Endodermal cell (in vitro differentiated cells): Measurements from ENCODE around the gene NT5C1A. TPM values are rescaled to one million over a fixed set of nuclear protein-coding genes. Genes with fewer than 3 reads are reported as not detected.

ENCODE experiments used
- DNase-seq: peaks from one replicate; pipeline ENCODE4 v3.0.0-alpha.2; 2017
- H3K27ac ChIP-seq: 2 replicates; pipeline ENCODE4 v1.5.1; 2013; ENCODE audit warnings: mild to moderate bottlenecking, low read depth, low read length, moderate library complexity
- H3K27me3 ChIP-seq: 2 replicates; pipeline ENCODE4 v1.6.1; 2013; ENCODE audit warnings: mild to moderate bottlenecking, low read length, moderate library complexity; ENCODE audit not compliant: insufficient read depth, control insufficient read depth, poor library complexity, severe bottlenecking
- H3K36me3 ChIP-seq: 2 replicates; pipeline ENCODE4 v1.7.0; 2013; ENCODE audit warnings: mild to moderate bottlenecking, low read length, moderate library complexity; ENCODE audit not compliant: control insufficient read depth, insufficient read depth
- H3K4me1 ChIP-seq: one replicate; pipeline ENCODE4 v1.7.0; 2013; ENCODE audit warnings: low read length; ENCODE audit not compliant: control insufficient read depth, insufficient read depth
- H3K4me3 ChIP-seq: 2 replicates; pipeline ENCODE4 v1.5.1; 2013; ENCODE audit warnings: mild to moderate bottlenecking, low read length, moderate library complexity
- H3K9ac ChIP-seq: 2 replicates; pipeline ENCODE4 v1.6.1; 2013; ENCODE audit warnings: mild to moderate bottlenecking, low read length, moderate library complexity; ENCODE audit not compliant: poor library complexity, severe bottlenecking; ENCODE audit errors: extremely low read depth
- H3K9me3 ChIP-seq: 2 replicates; pipeline ENCODE4 v1.6.1; 2013; ENCODE audit warnings: mild to moderate bottlenecking, low read length, moderate library complexity; ENCODE audit not compliant: control insufficient read depth
- H3K27ac Mint-ChIP-seq: 2 replicates; pipeline ENCODE4 v1.8.0; 2020; ENCODE audit warnings: mixed read lengths
- H3K27me3 Mint-ChIP-seq: 2 replicates; pipeline ENCODE4 v1.8.0; 2021; ENCODE audit warnings: mild to moderate bottlenecking, mixed read lengths; ENCODE audit not compliant: insufficient read depth
- H3K36me3 Mint-ChIP-seq: 2 replicates; pipeline ENCODE4 v1.8.0; 2020; ENCODE audit warnings: low read depth, mixed read lengths
- H3K4me1 Mint-ChIP-seq: 2 replicates; pipeline ENCODE4 v1.8.0; 2020; ENCODE audit warnings: mixed read lengths
- H3K4me3 Mint-ChIP-seq: 2 replicates; pipeline ENCODE4 v1.8.0; 2020; ENCODE audit warnings: mild to moderate bottlenecking, moderate library complexity, mixed read lengths
- H3K9me3 Mint-ChIP-seq: 2 replicates; pipeline ENCODE4 v1.8.0; 2020; ENCODE audit warnings: mild to moderate bottlenecking, mixed read lengths
- CTCF ChIP-seq: fragments of 200-600 bp; sonication (generic); conservative IDR thresholded peaks from 2 replicates; pipeline ENCODE4 v1.5.0; 2021; ENCODE audit warnings: antibody characterized with exemption, mild to moderate bottlenecking
- WGBS, 2 experiments: methylation state at CpG; one replicate each; pipeline versions ENCODE4 v1.1.5 to v1.1.7; 2013; ENCODE audit warnings: missing lambda C conversion rate in 2 of 2, mixed read lengths in 1 of 2; ENCODE audit not compliant: insufficient coverage in 1 of 2, insufficient read length in 1 of 2; 5-methylcytosine and 5-hydroxymethylcytosine counted together
- total RNA-seq, 2 donors: library from RNA; stranded (reverse); fragmentation: NEBNext Ultra II Directional in 1 of 2; extraction: Animal tissue kit (Norgen Biotek cat#: 25700) in 1 of 2; gene quantifications; 2 replicates in 1 of 2; 3 replicates in 1 of 2; pipeline ENCODE4 v1.2.1, GENCODE V29; 2021

Gene NT5C1A
- total RNA-seq, 2 donors from 2014 or later, result not detected

DNA sequence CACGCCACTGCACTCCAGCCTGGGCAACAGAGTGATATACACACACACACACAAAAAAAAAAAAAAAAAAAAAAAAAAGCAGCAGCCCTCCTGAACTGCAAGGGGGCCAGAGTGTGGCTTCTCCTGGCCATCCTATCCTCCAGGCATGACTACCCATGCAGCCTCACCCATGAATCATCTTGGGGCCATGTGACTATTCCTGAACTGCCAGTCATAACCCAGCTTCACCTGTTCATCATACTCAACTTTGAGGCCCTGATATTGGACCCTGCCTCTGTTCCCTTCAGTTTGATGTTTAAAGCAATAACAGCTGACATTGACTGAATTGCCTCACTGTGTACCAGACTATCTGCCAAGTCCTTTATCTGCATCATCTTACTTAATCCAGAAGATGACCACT lies 22.1 kb upstream of the NT5C1A start:
- Mint-ChIP-seq H3K36me3 (no peaks in the 10 kb centered on the region), H3K27ac (no peak overlapping the region), H3K27me3 (peaks cover 100% of the 10 kb centered on the region), H3K9me3 (no peaks in the 10 kb centered on the region), H3K4me1 (no peaks in the 10 kb centered on the region), H3K4me3 (no peak overlapping the region)
- Histone ChIP-seq H3K4me3 (no peak overlapping the region), H3K27me3 (peaks cover 100% of the 10 kb centered on the region), H3K9me3 (no peaks in the 10 kb centered on the region), H3K4me1 (no peaks in the 10 kb centered on the region), H3K36me3 (no peaks in the 10 kb centered on the region), H3K9ac (no peak overlapping the region), H3K27ac (no peak overlapping the region)
- TF ChIP-seq CTCF, result no peak
- no peak for DNase-seq
- 89% methylated on average over 1 of the region's 1 CpG; no CpG with 5 or more reads in 1 of the 2 experiments for WGBS, 2 experiments

GRCh38 chr1:39692152-39693074 lies 20.5 kb upstream of the NT5C1A start:
- no peak for TF ChIP-seq CTCF
- Histone ChIP-seq H3K9me3 (no peaks in the 10 kb centered on the region), H3K4me3 (no peak overlapping the region), H3K36me3 (no peaks in the 10 kb centered on the region), H3K27ac (no peak overlapping the region), H3K9ac (no peak overlapping the region), H3K27me3 (peaks cover 100% of the 10 kb centered on the region), H3K4me1 (no peaks in the 10 kb centered on the region)
- 15 to 20% methylated on average over 38 to 56 of the region's 56 CpGs for WGBS, 2 experiments
- Mint-ChIP-seq H3K4me3 (no peak overlapping the region), H3K27me3 (peaks cover 100% of the 10 kb centered on the region), H3K27ac (no peak overlapping the region), H3K36me3 (no peaks in the 10 kb centered on the region), H3K4me1 (no peaks in the 10 kb centered on the region), H3K9me3 (no peaks in the 10 kb centered on the region)
- peak; percentile 84 for DNase-seq

DNA sequence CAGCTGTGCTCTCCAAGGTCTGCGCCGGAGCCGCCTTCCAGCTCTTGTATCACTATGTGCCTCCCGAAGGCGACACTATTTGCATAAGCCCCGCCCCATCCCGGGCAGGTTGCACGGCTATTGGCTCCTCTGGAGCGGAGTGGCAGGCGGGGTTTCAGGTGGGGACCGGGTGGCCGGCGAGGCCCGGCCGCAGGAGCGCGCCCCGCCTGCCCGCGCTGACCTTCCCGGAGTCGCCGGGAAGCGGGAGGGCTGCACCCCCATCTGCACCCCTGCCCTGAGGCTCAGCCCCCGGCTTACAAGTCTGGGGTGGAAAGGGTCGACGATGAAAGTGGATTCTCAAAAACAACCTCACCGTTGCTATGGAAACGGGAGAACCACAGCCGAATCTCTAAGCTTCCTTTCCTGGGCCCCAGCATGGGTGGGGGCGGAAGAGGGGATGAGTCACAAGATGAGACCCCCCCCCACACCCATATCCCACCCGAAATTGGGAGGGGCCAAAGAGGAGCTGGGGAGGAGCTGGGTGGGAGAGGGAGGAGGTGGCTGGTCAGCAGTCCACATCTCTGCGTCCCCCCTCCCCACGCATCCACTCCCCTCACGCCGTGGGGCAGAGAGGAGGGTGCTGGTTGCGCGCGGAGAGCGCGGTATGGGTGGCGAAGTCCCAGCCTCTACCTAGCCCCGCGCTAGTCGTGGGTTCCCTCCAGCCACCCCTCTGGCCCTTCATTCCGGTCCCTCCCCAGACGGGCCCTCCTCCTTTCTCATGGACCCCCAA lies 19.7 kb upstream of the NT5C1A start, which contains the start of gene HPCAL4:
TSS of gene HPCAL4 (minus strand) at position 51 of the 769 bp plus-strand sequence. CDS start 6,830 bp downstream, outside the sequence.
- Histone ChIP-seq H3K27me3 (peaks cover 100% of the 10 kb centered on the region), H3K9ac (no peak within 1 kb of the TSS), H3K36me3 (no peaks in the 10 kb centered on the region), H3K4me3 (no peak within 1 kb of the TSS), H3K4me1 (no peaks in the 10 kb centered on the region), H3K9me3 (no peaks in the 10 kb centered on the region), H3K27ac (no peak within 1 kb of the TSS)
- Mint-ChIP-seq H3K27me3 (peaks cover 100% of the 10 kb centered on the region), H3K4me3 (no peak within 1 kb of the TSS), H3K4me1 (no peaks in the 10 kb centered on the region), H3K36me3 (no peaks in the 10 kb centered on the region), H3K9me3 (no peaks in the 10 kb centered on the region), H3K27ac (no peak within 1 kb of the TSS)
- DNase-seq, result peak; percentile 99
- WGBS, 2 experiments, result 0 to 10% methylated on average over 2 to 44 of the region's 47 CpGs
- no peak for TF ChIP-seq CTCF
